ENCODE measurements around the gene NHS.

GRCh38 chrX:17685026-17685425 lies 310.0 kb downstream of the NHS start:
- TF ChIP-seq EZH2phosphoT487 (IDR thresholded peaks at IDR 0.05): no peak
- TF ChIP-seq CTCF (IDR thresholded peaks at IDR 0.05): no peak
- no peak for TF ChIP-seq EZH2 (IDR thresholded peaks at IDR 0.05)

All from neural progenitor cell (in vitro differentiated cells).